ENCODE results near the gene ITPR2.
"Not testable (repeated sequence)": the region's sequence is repeated elsewhere in the genome, so short reads cannot be mapped to it uniquely, and the experiment has no call there.

Gene ITPR2

DNA sequence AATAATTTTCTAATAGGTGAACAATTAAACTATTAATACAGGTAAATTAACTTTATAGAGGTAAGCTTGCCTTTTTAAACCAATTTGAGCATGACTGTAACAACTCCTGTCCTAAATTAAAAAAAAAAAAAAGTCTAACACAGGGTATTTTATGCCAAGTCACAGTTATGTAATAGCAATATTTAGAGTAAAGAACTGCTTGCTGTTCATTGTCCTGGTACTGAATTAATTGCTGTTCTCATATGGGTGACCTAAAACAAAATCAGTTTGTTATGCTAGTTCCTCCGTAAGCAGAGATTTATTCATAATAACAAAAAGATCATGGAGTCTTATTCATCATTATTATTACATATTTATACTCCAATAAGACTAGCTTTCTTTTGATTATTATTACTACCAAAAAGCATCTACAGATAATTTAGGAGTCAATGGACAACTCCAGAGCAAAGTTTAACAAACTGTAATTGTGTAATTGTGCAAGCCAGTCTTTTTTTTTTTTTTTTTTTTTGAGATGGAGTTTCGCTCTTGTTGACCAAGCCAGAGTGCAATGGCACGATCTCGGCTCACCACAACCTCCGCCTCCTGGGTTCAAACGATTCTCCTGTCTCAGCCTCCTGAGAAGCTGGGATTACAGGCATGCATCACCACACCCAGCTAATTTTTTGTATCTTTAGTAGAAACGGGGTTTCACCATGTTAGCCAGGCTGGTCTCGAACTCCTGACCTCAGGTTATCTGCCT is 98.3 kb downstream of the ITPR2 start:
- H3K4me3 ChIP-seq (ENCODE audit: severe bottlenecking): no peak overlapping the region
- DNase-seq (ENCODE audit: low spot score) (no peak), ATAC-seq (ENCODE audit: low read depth) (no peak)
- H3K27me3 ChIP-seq (ENCODE audit: insufficient read depth, poor library complexity, severe bottlenecking): no peaks in the 10 kb centered on the region
- TF ChIP-seq, protein P1, sequence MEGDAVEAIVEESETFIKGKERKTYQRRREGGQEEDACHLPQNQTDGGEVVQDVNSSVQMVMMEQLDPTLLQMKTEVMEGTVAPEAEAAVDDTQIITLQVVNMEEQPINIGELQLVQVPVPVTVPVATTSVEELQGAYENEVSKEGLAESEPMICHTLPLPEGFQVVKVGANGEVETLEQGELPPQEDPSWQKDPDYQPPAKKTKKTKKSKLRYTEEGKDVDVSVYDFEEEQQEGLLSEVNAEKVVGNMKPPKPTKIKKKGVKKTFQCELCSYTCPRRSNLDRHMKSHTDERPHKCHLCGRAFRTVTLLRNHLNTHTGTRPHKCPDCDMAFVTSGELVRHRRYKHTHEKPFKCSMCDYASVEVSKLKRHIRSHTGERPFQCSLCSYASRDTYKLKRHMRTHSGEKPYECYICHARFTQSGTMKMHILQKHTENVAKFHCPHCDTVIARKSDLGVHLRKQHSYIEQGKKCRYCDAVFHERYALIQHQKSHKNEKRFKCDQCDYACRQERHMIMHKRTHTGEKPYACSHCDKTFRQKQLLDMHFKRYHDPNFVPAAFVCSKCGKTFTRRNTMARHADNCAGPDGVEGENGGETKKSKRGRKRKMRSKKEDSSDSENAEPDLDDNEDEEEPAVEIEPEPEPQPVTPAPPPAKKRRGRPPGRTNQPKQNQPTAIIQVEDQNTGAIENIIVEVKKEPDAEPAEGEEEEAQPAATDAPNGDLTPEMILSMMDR (IDR thresholded peaks at IDR 0.05; ENCODE audit: poor library complexity, severe bottlenecking): no peak
- H3K9me3 ChIP-seq (ENCODE audit: severe bottlenecking): no peaks in the 10 kb centered on the region
- H3K36me3 ChIP-seq (ENCODE audit: low read depth): no peaks in the 10 kb centered on the region
- H3K27ac ChIP-seq (ENCODE audit: poor library complexity, severe bottlenecking): no peak overlapping the region
- H3K4me1 ChIP-seq (ENCODE audit: insufficient read depth, poor library complexity, severe bottlenecking): peaks cover 9% of the 10 kb centered on the region

DNA sequence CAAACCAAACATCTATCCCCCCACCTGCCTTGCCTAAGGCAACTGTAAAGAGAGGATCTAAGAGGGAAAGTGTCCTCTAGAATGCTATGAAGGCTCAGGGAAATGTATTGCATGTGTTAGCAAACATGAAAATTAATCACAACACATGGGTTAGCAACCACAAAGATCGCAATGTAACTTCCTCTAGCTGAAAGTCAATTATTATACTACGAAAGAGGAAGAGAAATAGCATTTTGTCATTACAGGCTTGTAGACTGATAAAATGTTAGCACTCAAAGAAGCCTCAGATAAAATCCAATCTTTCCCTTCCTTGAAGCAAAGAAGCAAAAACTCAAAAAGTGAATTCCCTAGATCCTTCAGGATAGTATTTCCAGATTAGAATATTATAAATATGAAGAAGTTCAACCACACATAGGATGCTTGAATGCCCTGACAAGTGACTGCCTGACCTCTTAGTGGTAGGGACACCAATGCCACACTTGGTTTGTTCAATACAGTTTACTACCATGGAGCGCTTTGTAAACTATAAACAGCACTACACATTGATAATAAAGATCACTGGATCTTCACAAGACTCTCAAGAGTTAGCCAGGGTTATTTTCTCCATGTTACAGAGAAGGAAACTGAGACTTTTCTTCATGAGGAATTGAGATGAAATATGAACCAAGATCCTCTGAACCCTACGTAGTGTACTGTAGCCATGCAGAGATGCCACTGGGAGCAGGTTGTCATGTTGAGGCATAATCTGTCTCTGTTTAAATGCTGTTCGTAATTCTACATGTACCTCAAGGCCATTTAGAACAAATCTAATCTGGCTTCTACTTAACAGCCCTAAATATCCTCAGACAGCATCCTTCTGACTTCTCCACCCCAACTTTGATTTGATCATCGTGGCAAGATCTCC is 100.7 kb downstream of the ITPR2 start:
- DNase-seq (ENCODE audit: low spot score) (no peak), ATAC-seq (ENCODE audit: low read depth) (no peak)
- Histone ChIP-seq H3K27me3 (ENCODE audit: insufficient read depth, poor library complexity, severe bottlenecking) (no peaks in the 10 kb centered on the region), H3K27ac (ENCODE audit: poor library complexity, severe bottlenecking) (no peak overlapping the region), H3K36me3 (ENCODE audit: low read depth) (no peaks in the 10 kb centered on the region), H3K4me1 (ENCODE audit: insufficient read depth, poor library complexity, severe bottlenecking) (peaks cover 6% of the 10 kb centered on the region), H3K4me3 (ENCODE audit: severe bottlenecking) (no peak overlapping the region), H3K9me3 (ENCODE audit: severe bottlenecking) (no peaks in the 10 kb centered on the region)
- TF ChIP-seq, protein P1 (IDR thresholded peaks at IDR 0.05; ENCODE audit: poor library complexity, severe bottlenecking): no peak

DNA sequence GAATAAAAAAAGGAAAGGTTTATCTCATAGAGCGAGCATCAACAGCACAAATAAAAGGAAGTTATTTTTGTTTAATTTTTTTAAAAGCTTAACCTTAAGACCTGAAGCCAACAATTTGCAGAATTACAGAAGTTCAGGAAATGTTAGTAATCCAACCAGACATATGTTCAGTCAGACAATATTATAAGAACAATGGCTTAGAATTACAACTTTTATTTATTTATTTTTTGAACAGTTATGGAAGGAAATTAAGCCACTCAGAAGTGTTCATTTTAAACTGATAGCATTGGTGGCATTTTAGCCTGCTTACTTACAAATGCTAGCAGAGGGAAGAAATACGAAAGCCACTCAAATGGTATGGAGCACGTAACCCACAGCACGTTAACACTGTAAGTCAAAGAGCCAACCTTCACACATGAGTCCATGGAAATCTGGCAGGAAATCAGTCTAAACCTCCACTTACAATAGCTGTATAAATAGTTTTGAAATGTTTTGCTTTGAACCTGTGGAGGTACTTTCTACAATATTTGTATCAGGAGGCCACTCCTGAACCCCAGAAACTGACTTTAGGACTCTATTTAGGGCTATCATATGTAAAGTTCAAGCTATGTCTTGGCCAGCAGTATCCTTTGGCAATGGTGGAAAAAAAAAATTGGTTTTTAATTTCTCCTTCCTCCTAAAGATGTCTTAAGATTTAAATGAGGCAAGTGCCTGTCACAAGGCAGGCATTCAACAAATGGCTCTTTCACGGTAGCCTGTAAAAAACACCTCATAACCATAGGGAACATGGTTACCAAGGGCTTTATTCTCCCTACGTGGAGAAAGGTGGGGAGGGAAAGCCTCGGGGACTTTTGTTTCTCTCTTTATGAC is 102.3 kb downstream of the ITPR2 start:
- Histone ChIP-seq H3K4me3 (ENCODE audit: severe bottlenecking) (no peak overlapping the region), H3K36me3 (ENCODE audit: low read depth) (no peaks in the 10 kb centered on the region), H3K27ac (ENCODE audit: poor library complexity, severe bottlenecking) (no peak overlapping the region), H3K4me1 (ENCODE audit: insufficient read depth, poor library complexity, severe bottlenecking) (no peaks in the 10 kb centered on the region), H3K27me3 (ENCODE audit: insufficient read depth, poor library complexity, severe bottlenecking) (no peaks in the 10 kb centered on the region), H3K9me3 (ENCODE audit: severe bottlenecking) (no peaks in the 10 kb centered on the region)
- ATAC-seq (ENCODE audit: low read depth): no peak
- DNase-seq (ENCODE audit: low spot score): no peak
- TF ChIP-seq, protein P1 (IDR thresholded peaks at IDR 0.05; ENCODE audit: poor library complexity, severe bottlenecking): no peak

GRCh38 chr12:26729137-26729671 is 103.8 kb downstream of the ITPR2 start:
- DNase-seq (ENCODE audit: low spot score); H3K4me1 ChIP-seq (ENCODE audit: insufficient read depth, poor library complexity, severe bottlenecking); H3K27me3 ChIP-seq (ENCODE audit: insufficient read depth, poor library complexity, severe bottlenecking); ATAC-seq (ENCODE audit: low read depth); H3K4me3 ChIP-seq (ENCODE audit: severe bottlenecking); H3K36me3 ChIP-seq (ENCODE audit: low read depth); H3K27ac ChIP-seq (ENCODE audit: poor library complexity, severe bottlenecking); H3K9me3 ChIP-seq (ENCODE audit: severe bottlenecking): not testable (repeated sequence)
